Lower leg skin (tissue), 3 donors: Measurements from ENCODE around the gene PRDX6.

ENCODE experiments used
- CTCF ChIP-seq, 3 donors: fragments of 450-650 bp; IDR thresholded peaks; one replicate each; pipeline ENCODE4 v1.5.1; 2016; ENCODE audit warnings: antibody characterized with exemption in 3 of 3, mild to moderate bottlenecking in 3 of 3, moderate library complexity in 2 of 3
- POLR2A ChIP-seq, 2 donors: fragments of 450-650 bp; IDR thresholded peaks; one replicate each; pipeline ENCODE4 v1.6.1; 2016 to 2017; ENCODE audit warnings: antibody characterized with exemption in 2 of 2, mild to moderate bottlenecking in 1 of 2, moderate library complexity in 1 of 2

DNA sequence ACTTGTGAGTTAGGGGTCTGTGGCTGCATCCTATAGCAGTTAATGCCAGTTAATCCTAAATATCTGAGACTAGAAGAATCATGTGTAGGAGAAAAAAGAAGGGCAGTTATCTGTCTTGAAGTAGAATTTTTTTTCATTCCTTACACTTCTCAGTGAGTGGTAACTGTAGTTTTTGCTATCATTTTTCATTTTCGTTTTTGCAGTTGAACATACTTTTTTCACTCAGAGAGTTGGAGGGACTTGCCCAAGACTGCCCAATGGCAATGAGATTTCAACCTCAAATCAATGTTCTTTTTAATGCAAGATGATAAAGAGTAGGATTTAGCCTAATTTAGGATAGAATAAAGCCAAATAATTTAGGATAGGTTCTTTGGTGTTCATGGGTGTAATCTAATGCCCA, 5.5 kb downstream of the PRDX6 start:
- TF ChIP-seq POLR2A (IDR thresholded peaks at IDR 0.05): no peak
- no peak for TF ChIP-seq CTCF (IDR thresholded peaks at IDR 0.05)
